ENCODE data around the gene TOMM22.

Gene TOMM22

GRCh38 chr22:38734421-38735100, 52.8 kb downstream of the TOMM22 start:
- DNase-seq: no peak

Measured in suppressor macrophage treated with lipopolysaccharide for 1 hour (primary cell).